ENCODE measurements around the gene PPP1R12C. TPM values are rescaled to one million over a fixed set of nuclear protein-coding genes. Genes with fewer than 3 reads are reported as not detected.
A peak's percentile ranks its signal among the peaks of the same experiment; 100 is the strongest.
"Not testable (repeated sequence)": the region's sequence is repeated elsewhere in the genome, so short reads cannot be mapped to it uniquely, and the experiment has no call there.

PPP1R12C gene
- total RNA-seq, 4 donors from 2014 or later: 22.6 to 28.2 (median 26.2) TPM

DNA sequence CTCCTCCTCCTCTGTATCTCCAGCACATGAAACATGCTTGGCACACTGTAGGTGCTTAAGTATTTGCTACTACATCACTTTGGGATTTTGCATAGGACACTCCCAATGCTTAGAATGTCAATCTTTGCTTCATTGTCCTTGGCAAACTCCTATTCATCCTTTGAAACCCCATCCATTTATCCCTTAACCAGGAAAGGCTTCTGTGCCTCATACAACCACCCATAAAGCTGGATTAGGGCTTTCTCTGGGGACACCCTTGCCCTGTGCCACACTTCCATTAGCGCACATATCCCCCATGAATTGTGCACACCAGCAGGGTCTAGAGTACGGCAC, 47.6 kb downstream of the PPP1R12C start:
- Histone ChIP-seq H3K9me3 (no peaks in the 10 kb centered on the region), H3K4me1 (no peaks in the 10 kb centered on the region), H3K27ac (no peak overlapping the region), H3K4me3 (no peak overlapping the region), H3K36me3 (no peaks in the 10 kb centered on the region), H3K27me3 (peaks cover 36 to 74% (median 46%) of the 10 kb centered on the region in 3 donors)
- TF ChIP-seq, protein P1, sequence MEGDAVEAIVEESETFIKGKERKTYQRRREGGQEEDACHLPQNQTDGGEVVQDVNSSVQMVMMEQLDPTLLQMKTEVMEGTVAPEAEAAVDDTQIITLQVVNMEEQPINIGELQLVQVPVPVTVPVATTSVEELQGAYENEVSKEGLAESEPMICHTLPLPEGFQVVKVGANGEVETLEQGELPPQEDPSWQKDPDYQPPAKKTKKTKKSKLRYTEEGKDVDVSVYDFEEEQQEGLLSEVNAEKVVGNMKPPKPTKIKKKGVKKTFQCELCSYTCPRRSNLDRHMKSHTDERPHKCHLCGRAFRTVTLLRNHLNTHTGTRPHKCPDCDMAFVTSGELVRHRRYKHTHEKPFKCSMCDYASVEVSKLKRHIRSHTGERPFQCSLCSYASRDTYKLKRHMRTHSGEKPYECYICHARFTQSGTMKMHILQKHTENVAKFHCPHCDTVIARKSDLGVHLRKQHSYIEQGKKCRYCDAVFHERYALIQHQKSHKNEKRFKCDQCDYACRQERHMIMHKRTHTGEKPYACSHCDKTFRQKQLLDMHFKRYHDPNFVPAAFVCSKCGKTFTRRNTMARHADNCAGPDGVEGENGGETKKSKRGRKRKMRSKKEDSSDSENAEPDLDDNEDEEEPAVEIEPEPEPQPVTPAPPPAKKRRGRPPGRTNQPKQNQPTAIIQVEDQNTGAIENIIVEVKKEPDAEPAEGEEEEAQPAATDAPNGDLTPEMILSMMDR (IDR thresholded peaks at IDR 0.05 in 4 of 5, conservative IDR thresholded peaks at IDR 0.05 in 1 of 5): no peak
- TF ChIP-seq POLR2A (IDR thresholded peaks at IDR 0.05): no peak
- intact Hi-C loops (cut with DNase I; ENCODE audit: low total_unique reads) (no loop called here), in situ Hi-C loops (cut with MboI; ENCODE audit: low sequenced_read_pairs in 4 of 4) (no loop called here)
- ATAC-seq (no peak), DNase-seq (no peak)

DNA sequence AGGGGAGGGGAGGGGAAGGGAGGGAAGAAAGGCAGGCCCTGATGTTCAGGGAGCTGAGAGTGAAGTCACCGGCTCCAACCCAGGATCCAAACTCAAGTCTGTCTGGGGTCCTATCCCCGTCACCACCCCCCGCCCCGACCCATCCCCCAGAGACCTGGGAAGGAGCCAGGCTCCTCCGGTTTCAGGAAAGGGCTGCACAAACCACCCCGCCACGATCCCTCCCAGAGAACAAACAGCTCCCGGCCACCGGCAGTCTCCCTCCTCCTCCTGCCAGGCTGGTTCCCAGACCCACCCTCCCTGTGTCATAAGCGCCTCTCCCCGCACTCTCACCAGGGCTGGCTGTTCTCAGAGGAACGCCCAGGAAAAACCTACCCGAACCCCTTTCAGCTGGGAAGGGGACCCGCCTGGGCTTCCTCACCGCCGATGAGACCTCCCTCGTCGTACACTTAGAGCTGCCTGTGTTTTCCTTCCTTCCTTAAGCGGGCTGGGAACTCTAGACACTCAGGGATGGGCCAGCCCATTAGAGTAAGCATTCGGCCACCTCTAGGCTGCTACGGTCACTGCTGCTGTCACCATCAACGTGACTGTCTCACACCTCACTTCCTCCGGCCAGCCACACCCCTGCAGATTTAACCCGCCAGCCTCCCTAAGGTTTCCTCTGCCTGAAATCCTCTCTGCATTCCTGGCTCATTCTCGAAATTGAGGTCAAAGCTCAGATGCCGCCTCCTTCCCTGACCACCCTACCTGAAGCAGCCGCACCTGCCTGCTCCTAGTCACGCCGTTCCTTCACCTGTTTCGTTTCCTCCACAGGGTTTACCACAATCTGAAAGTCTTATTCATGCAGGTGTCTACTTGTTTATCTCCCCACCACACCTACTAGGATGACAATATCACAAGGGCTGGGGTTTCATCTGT, 48.2 kb downstream of the PPP1R12C start:
- peak in 1 of 2 donors; percentile 39 for ATAC-seq
- DNase-seq: no peak
- Histone ChIP-seq H3K9me3 (no peaks in the 10 kb centered on the region), H3K4me3 (peak overlapping the region in 1 of 4 donors; percentile 9), H3K27me3 (peaks cover 33 to 73% (median 46%) of the 10 kb centered on the region in 3 donors), H3K27ac (no peak overlapping the region), H3K4me1 (no peaks in the 10 kb centered on the region), H3K36me3 (no peaks in the 10 kb centered on the region)
- TF ChIP-seq, protein P1 (IDR thresholded peaks at IDR 0.05 in 4 of 5, conservative IDR thresholded peaks at IDR 0.05 in 1 of 5): no peak
- no peak for TF ChIP-seq POLR2A (IDR thresholded peaks at IDR 0.05)
- in situ Hi-C loops (cut with MboI; ENCODE audit: low sequenced_read_pairs in 4 of 4) (no loop called here), intact Hi-C loops (cut with DNase I; ENCODE audit: low total_unique reads) (no loop called here)

DNA sequence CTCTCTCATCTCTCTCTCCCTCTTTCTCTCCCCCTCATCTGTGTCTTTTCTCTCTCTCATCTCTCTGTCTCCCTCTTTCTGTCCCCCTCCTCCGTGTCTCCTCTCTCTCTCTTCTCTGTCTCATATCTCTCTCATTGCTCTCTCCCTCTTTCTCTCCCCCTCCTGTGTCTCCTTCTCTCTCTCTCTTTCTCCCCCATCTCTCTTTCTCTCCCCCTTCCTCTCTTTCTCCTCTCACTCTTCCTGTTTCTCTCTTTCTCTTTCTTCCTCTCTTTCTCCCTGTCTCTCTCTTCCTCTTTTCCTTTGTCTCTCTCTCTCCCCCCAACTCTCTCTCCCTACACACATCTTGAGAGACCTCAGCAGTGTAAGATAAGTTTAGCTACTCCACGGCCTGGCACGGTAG, 49.6 kb downstream of the PPP1R12C start:
- no peaks in the 10 kb centered on the region for H3K9me3 ChIP-seq
- no peak for ATAC-seq
- H3K27ac ChIP-seq: no peak overlapping the region
- intact Hi-C loops (cut with DNase I; ENCODE audit: low total_unique reads) (no loop called here), in situ Hi-C loops (cut with MboI; ENCODE audit: low sequenced_read_pairs in 4 of 4) (no loop called here)
- no peak for DNase-seq
- H3K27me3 ChIP-seq: peaks cover 33 to 62% (median 40%) of the 10 kb centered on the region in 3 donors
- no peaks in the 10 kb centered on the region for H3K4me1 ChIP-seq
- no peaks in the 10 kb centered on the region for H3K36me3 ChIP-seq
- TF ChIP-seq, protein P1 (IDR thresholded peaks at IDR 0.05 in 4 of 5, conservative IDR thresholded peaks at IDR 0.05 in 1 of 5): no peak
- no peak for TF ChIP-seq POLR2A (IDR thresholded peaks at IDR 0.05)
- no peak overlapping the region for H3K4me3 ChIP-seq

- in situ Hi-C loops (cut with MboI; ENCODE audit: low sequenced_read_pairs in 4 of 4): no loop called here
- no peak for TF ChIP-seq POLR2A (IDR thresholded peaks at IDR 0.05)
- TF ChIP-seq, protein P1 (IDR thresholded peaks at IDR 0.05 in 4 of 5, conservative IDR thresholded peaks at IDR 0.05 in 1 of 5): no peak
These were observed 51.2 kb downstream of the PPP1R12C start for GRCh38 chr19:55066107-55066709.

DNA sequence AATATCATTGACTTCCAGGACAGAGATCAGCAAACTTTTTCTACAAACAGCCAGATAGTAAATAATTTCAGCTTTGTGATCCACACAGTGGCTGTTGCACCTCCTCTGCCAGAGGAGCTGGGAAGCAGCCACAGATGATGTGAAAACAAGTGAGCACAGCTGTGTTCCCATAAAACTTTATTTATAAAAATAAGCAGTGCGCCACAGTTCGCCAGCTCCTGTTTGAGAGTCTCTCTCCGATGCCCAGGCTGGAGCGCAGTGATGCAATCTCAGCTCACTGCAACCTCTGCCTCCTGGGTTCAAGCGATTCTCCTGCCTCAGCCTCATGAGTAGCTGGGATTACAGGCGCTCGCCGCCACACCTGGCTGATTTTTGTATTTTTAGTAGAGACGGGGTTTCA, 51.9 kb downstream of the PPP1R12C start:
- in situ Hi-C loops (cut with MboI; ENCODE audit: low sequenced_read_pairs in 4 of 4); H3K36me3 ChIP-seq; H3K4me1 ChIP-seq; intact Hi-C loops (cut with DNase I; ENCODE audit: low total_unique reads); DNase-seq; ATAC-seq; H3K9me3 ChIP-seq; H3K27ac ChIP-seq; H3K4me3 ChIP-seq: not testable (repeated sequence)
- peaks cover 17 to 38% (median 25%) of the 10 kb centered on the region in 3 donors for H3K27me3 ChIP-seq

More at GRCh38 chr19:55066107-55066709, 51.2 kb downstream of the PPP1R12C start:
- H3K9me3 ChIP-seq: no peaks in the 10 kb centered on the region
- peaks cover 24 to 45% (median 32%) of the 10 kb centered on the region in 3 donors for H3K27me3 ChIP-seq
- H3K36me3 ChIP-seq: no peaks in the 10 kb centered on the region
- H3K4me3 ChIP-seq: no peak overlapping the region
- ATAC-seq: no peak
- peaks cover 3 to 9% of the 10 kb centered on the region in 2 donors for H3K4me1 ChIP-seq
- no peak for DNase-seq
- H3K27ac ChIP-seq: no peak overlapping the region
- intact Hi-C loops (cut with DNase I; ENCODE audit: low total_unique reads): no loop called here

Measured in gastrocnemius medialis (tissue), 4 donors.